Measurements from ENCODE around the gene SLC30A4.
A peak's percentile ranks its signal among the peaks of the same experiment; 100 is the strongest.
"Not testable (repeated sequence)": the region's sequence is repeated elsewhere in the genome, so short reads cannot be mapped to it uniquely, and the experiment has no call there.

Gene SLC30A4

DNA sequence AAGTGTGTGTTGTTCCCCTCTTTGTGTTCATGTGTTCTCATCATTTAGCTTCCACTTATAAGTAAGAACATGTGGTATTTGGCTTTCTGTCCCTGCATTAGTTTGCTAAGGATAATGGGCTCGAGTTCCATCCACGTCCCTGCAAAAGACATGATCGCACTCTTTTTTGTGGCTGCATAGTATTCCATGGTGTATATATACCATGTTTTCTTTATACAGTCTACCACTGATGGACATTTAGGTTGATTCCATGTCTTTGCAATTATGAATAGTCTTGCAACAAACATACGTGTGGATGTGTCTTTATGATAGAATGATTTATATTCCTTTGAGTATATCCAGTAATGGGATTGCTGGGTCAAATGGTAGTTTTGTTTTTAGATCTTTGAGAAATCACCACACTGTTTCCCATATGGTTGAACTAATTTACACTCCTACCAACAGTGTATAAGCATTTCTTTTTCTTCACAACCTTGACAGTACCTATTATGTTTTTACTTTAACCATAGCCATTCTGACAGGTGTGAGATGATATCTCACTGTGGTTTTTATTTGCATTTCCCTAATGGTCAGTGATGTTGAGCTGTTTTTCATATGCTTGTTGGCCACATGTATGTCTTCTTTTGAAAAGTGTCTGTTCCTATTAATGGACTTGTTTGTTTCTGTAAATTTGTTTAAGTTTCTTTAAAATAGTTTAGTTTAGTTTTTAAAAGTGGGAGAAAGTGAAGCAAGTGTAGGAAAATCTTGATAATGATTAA, 21.9 kb upstream of the SLC30A4 start:
- Histone ChIP-seq H3K36me3 (no peaks in the 10 kb centered on the region), H3K4me2 (no peak overlapping the region), H3K4me1 (peaks cover 0 to 19% (median 0%) of the 10 kb centered on the region in 10 experiments; a peak in 5 of 20 replicates), H3K4me3 (no peak overlapping the region), H3K9ac (no peak overlapping the region), H3K27ac (no peak overlapping the region), H4K20me1 (no peaks in the 10 kb centered on the region), H3K27me3 (no peaks in the 10 kb centered on the region), H3K9me3 (replicated peaks in 1 of 11) (0 out of 22 replicates have a peak, but pooled peaks cover 0 to 4% (median 0%) of the 10 kb centered on the region in 11 experiments)
- TF ChIP-seq Cebpa-rat (IDR thresholded peaks at IDR 0.05): no peak

DNA sequence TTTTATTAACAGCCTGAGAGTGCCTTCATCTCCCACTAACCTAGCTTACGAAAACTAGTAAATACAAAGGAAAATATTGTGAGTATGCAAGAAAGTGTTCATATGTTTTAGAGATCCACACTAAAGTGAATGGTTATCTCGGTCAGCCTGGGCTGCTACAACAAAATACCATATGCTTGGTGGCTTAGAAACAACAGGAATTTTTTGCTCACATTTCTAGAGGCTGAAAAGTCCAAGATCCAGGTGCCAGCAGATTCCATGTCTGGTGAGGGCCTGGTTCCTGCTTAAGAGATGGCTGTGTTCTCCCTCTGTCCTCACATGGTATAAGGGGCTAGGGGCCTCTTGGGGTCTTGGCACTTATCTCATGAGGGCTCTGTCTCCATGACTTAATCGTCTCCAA, 20.5 kb upstream of the SLC30A4 start:
- H3K9ac ChIP-seq: no peak overlapping the region
- H3K27me3 ChIP-seq: no peaks in the 10 kb centered on the region
- peaks cover 0 to 19% (median 0%) of the 10 kb centered on the region in 10 experiments; a peak in 5 of 20 replicates for H3K4me1 ChIP-seq
- H3K27ac ChIP-seq: no peak overlapping the region
- H4K20me1 ChIP-seq: no peaks in the 10 kb centered on the region
- TF ChIP-seq Cebpa-rat (IDR thresholded peaks at IDR 0.05): no peak
- H3K4me2 ChIP-seq: peak overlapping the region in 2 of 11 experiments; percentile 51 to 52; a peak in 4 of 22 replicates
- 0 out of 22 replicates have a peak, but pooled peaks cover 0 to 4% (median 0%) of the 10 kb centered on the region in 11 experiments for H3K9me3 ChIP-seq (replicated peaks in 1 of 11)
- H3K4me3 ChIP-seq: no peak overlapping the region
- H3K36me3 ChIP-seq: no peaks in the 10 kb centered on the region

DNA sequence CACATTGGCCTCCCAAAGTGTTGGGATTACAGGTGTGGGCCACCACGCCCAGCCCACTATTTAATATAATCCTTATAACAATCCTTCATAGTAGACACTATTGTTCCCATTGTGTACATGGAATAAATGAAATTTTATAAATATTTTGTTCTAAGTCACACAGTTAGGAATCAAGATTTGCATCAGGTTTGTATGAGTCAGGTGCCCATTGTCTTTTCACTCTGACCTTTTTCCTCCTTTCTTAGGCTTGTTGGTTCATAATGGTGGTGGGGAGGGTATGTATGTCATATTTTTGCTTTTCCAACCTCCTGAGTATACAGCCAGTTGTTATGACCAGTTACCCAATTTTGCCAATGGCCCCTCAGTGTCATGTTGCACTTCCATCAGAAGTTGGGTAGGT, 18.0 kb upstream of the SLC30A4 start:
- Histone ChIP-seq H3K27ac (no peak overlapping the region), H3K4me1 (peaks cover 0 to 19% (median 0%) of the 10 kb centered on the region in 10 experiments; a peak in 5 of 20 replicates), H3K9me3 (replicated peaks in 1 of 11) (0 out of 22 replicates have a peak, but pooled peaks cover 0 to 4% (median 0%) of the 10 kb centered on the region in 11 experiments), H3K27me3 (no peaks in the 10 kb centered on the region), H4K20me1 (no peaks in the 10 kb centered on the region), H3K4me3 (no peak overlapping the region), H3K36me3 (no peaks in the 10 kb centered on the region), H3K9ac (no peak overlapping the region), H3K4me2 (no peak overlapping the region)
- no peak for TF ChIP-seq Cebpa-rat (IDR thresholded peaks at IDR 0.05)

DNA sequence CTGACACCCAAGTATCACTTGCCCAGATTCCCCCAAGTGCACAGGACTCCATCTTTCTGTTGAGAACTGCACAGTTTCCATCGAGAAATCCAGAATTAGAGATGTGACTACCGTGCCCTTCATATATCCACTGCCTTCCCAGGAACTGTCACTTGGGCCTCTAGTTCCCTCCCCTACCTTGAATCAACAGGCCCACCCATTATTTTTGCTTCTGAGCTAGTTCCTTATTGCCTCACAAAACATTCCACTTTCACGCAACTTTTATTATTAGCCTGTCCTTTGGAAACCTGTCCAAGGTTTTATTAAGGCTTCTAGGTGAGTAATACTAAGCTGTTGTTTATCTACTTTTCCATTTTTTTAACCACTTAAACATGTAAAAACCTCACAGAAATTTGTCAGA, 17.1 kb upstream of the SLC30A4 start:
- no peaks in the 10 kb centered on the region for H4K20me1 ChIP-seq

DNA sequence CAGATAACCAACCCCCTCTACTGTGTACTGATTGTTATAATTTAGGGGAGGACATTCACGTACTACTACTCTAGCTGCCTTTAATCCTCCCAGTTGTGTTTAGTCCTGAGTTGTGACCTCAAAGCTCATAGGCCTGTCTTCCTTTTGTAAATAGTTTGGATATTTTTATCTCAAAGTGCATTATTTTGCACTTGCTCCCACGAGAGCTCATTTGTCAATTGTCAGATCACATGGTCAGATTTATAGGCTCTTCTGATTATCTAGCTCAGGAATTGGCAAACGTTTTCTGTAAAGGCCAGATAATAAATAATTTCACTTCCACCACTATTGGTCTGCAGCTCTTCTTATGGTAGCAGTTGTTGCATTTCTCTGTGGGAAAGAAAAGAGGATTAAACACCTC, 14.4 kb upstream of the SLC30A4 start:
- no peak overlapping the region for H3K4me3 ChIP-seq
- no peaks in the 10 kb centered on the region for H3K36me3 ChIP-seq
- H3K27ac ChIP-seq: no peak overlapping the region
- H3K27me3 ChIP-seq: no peaks in the 10 kb centered on the region
- TF ChIP-seq Cebpa-rat (IDR thresholded peaks at IDR 0.05): no peak
- H3K4me2 ChIP-seq: no peak overlapping the region
- H3K4me1 ChIP-seq: peaks cover 0 to 7% (median 0%) of the 10 kb centered on the region in 10 experiments; a peak in 1 of 20 replicates
- no peak overlapping the region for H3K9ac ChIP-seq
- H3K9me3 ChIP-seq (replicated peaks in 1 of 11): no peaks in the 10 kb centered on the region
- no peaks in the 10 kb centered on the region for H4K20me1 ChIP-seq

More for the DNA sequence above, 17.1 kb upstream of the SLC30A4 start:
- H3K36me3 ChIP-seq: no peaks in the 10 kb centered on the region
- H3K4me1 ChIP-seq: peaks cover 0 to 19% (median 0%) of the 10 kb centered on the region in 10 experiments; a peak in 5 of 20 replicates
- TF ChIP-seq Cebpa-rat (IDR thresholded peaks at IDR 0.05): no peak
- H3K27me3 ChIP-seq: no peaks in the 10 kb centered on the region
- 0 out of 22 replicates have a peak, but pooled peaks cover 0 to 4% (median 0%) of the 10 kb centered on the region in 11 experiments for H3K9me3 ChIP-seq (replicated peaks in 1 of 11)
- H3K4me2 ChIP-seq: no peak overlapping the region
- no peak overlapping the region for H3K27ac ChIP-seq
- H3K9ac ChIP-seq: no peak overlapping the region
- no peak overlapping the region for H3K4me3 ChIP-seq

DNA sequence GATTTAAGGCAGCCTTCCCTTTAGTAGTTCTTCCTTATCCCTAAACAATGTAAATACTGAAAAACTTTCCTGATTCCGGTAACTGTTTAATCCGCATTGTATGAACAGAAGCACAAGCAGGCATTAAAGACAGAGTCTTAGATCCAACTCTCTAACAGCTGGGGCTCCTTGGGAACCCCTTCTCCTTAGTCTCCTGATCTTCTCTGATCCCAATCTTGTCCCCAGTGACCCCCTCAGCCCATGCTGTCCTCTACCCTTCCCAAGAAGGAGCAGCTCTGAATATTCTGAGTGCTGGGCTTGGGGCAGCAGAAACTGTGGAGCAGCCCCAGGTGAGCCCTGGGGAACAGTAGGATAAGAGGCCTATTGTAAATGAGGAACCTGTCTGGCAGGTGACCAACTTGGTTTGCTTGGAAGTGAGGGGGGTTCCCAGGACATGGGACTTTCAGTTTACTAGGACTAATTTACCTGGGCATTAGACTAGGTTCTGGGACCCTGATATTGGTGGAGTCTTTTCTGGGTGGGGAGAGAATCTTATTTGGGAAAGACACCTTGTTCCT, 13.0 kb upstream of the SLC30A4 start:
- Histone ChIP-seq H3K4me3 (no peak overlapping the region), H3K27me3 (no peaks in the 10 kb centered on the region), H3K4me2 (no peak overlapping the region), H3K9ac (no peak overlapping the region), H3K27ac (no peak overlapping the region), H3K36me3 (no peaks in the 10 kb centered on the region), H3K9me3 (replicated peaks in 1 of 11) (no peaks in the 10 kb centered on the region), H4K20me1 (no peaks in the 10 kb centered on the region), H3K4me1 (no peaks in the 10 kb centered on the region)
- TF ChIP-seq Cebpa-rat (IDR thresholded peaks at IDR 0.05): no peak

DNA sequence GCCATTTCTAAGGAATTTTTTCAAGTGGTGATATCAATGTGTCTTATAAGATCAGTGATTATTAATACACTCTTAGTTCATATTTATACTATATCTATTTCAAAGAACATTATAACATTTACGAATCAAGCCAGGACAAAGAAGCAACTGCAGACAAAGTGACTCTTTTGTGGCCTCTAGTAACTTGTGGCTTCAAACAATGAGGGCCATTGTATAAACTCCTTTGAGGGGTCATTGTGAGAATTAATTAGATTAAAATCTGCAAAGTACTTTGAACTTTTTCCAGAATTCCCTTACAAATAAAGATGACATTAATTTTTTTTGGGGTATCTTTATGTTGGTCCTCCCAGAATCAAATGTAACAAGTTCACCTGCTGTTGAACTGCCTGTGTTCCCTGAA, 12.3 kb upstream of the SLC30A4 start:
- no peaks in the 10 kb centered on the region for H3K27me3 ChIP-seq
- no peak overlapping the region for H3K27ac ChIP-seq
- H3K9me3 ChIP-seq (replicated peaks in 1 of 11): no peaks in the 10 kb centered on the region
- no peaks in the 10 kb centered on the region for H3K36me3 ChIP-seq
- no peaks in the 10 kb centered on the region for H4K20me1 ChIP-seq
- no peak overlapping the region for H3K4me2 ChIP-seq
- no peak overlapping the region for H3K9ac ChIP-seq
- no peak overlapping the region for H3K4me3 ChIP-seq
- no peak for TF ChIP-seq Cebpa-rat (IDR thresholded peaks at IDR 0.05)
- no peaks in the 10 kb centered on the region for H3K4me1 ChIP-seq

DNA sequence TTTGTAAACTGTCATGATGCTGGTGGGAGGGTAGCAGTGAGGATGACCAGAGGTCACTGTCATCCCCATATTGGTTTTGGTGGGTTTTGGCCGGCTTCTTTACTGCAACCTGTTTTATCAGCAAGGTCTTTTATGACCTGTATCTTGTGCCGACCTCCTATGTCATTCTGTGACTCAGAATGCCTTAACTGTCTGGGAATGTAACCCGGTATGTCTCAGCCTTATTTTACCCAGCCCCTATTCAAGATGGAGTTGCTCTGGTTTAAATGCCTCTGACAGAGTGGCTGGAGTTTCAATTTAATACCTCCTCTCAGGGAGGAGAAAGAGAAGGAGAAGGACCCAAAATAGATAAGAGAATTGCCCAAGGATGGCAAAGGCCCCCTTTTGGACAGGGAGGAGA, 10.3 kb upstream of the SLC30A4 start:
- H3K4me3 ChIP-seq; H3K4me1 ChIP-seq; H3K9me3 ChIP-seq (replicated peaks in 1 of 11); H3K36me3 ChIP-seq; H3K27ac ChIP-seq; H3K9ac ChIP-seq; H3K27me3 ChIP-seq; H4K20me1 ChIP-seq; H3K4me2 ChIP-seq: not testable (repeated sequence)

DNA sequence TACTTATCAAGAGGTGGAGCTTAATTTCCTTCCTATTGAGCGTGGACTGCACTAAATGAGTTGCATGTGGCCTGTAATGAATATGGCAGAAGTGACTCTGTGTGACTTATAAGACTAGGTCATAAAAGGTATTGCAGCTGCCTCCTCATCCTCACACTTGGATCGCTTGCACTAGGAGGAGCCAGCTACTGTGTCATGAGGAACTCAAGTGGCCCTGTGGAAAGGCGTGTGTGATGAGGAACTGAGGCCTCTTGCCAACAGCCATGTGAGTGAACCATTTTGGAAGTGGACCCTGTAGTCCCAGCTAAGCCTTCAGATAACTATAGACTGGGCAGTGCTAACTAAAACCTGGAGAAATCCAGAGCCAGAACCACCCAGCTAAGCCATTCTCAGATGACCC, 7.1 kb upstream of the SLC30A4 start:
- Histone ChIP-seq H3K4me1 (peaks cover 0 to 10% (median 4%) of the 10 kb centered on the region in 10 experiments; a peak in 7 of 20 replicates), H3K4me3 (no peak overlapping the region), H4K20me1 (no peaks in the 10 kb centered on the region), H3K27me3 (no peaks in the 10 kb centered on the region), H3K36me3 (no peaks in the 10 kb centered on the region), H3K9ac (no peak overlapping the region), H3K27ac (no peak overlapping the region), H3K9me3 (replicated peaks in 1 of 11) (no peaks in the 10 kb centered on the region), H3K4me2 (peak overlapping the region in 1 of 11 experiments; percentile 3; a peak in 1 of 22 replicates)
- TF ChIP-seq Cebpa-rat (IDR thresholded peaks at IDR 0.05): no peak
